Measurements from ENCODE around the gene JAK1.

DNA sequence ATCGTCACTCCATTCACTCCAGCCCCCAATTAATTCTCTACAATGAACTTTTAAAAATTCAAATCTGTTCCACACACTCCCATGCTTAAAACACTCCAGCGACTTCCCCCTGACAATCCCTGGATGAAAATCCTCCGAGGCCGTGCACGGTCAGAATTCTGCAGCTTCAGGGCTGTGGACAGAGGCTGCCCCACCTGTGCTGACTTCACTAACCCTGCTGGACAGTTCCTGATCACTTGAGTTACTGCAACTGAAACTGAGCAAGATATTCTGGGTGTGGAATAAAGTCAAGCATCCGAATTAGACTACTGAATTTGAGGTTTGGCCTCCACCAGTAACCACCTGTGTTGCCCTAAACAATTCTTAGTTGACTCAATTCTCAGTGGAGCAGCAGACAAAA lies 1.0 kb upstream of the JAK1 start:
- TF ChIP-seq, protein P1, sequence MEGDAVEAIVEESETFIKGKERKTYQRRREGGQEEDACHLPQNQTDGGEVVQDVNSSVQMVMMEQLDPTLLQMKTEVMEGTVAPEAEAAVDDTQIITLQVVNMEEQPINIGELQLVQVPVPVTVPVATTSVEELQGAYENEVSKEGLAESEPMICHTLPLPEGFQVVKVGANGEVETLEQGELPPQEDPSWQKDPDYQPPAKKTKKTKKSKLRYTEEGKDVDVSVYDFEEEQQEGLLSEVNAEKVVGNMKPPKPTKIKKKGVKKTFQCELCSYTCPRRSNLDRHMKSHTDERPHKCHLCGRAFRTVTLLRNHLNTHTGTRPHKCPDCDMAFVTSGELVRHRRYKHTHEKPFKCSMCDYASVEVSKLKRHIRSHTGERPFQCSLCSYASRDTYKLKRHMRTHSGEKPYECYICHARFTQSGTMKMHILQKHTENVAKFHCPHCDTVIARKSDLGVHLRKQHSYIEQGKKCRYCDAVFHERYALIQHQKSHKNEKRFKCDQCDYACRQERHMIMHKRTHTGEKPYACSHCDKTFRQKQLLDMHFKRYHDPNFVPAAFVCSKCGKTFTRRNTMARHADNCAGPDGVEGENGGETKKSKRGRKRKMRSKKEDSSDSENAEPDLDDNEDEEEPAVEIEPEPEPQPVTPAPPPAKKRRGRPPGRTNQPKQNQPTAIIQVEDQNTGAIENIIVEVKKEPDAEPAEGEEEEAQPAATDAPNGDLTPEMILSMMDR (conservative IDR thresholded peaks at IDR 0.05; ENCODE audit: low read depth, low read length): no peak
- no peak for TF ChIP-seq EZH2 (IDR thresholded peaks at IDR 0.05; ENCODE audit: borderline replicate concordance, low read depth, low read length, poor library complexity, severe bottlenecking)
